CD4-positive, alpha-beta T cell treated with Interleukin-10 for 1 hour (primary cell): ENCODE measurements around the gene PPT2.
"Not testable (repeated sequence)": the region's sequence is repeated elsewhere in the genome, so short reads cannot be mapped to it uniquely, and the experiment has no call there.

ENCODE experiments used
- DNase-seq: peaks from one replicate; pipeline ENCODE4 v3.0.0-alpha.2; 2020

Gene PPT2

GRCh38 chr6:32177788-32178546, 24.0 kb downstream of the PPT2 start, which contains the start of gene RNF5:
Gene RNF5 (plus strand): TSS chr6:32178405. CDS start chr6:32178512, 107 bp downstream.
- peak; percentile 99 for DNase-seq

DNA sequence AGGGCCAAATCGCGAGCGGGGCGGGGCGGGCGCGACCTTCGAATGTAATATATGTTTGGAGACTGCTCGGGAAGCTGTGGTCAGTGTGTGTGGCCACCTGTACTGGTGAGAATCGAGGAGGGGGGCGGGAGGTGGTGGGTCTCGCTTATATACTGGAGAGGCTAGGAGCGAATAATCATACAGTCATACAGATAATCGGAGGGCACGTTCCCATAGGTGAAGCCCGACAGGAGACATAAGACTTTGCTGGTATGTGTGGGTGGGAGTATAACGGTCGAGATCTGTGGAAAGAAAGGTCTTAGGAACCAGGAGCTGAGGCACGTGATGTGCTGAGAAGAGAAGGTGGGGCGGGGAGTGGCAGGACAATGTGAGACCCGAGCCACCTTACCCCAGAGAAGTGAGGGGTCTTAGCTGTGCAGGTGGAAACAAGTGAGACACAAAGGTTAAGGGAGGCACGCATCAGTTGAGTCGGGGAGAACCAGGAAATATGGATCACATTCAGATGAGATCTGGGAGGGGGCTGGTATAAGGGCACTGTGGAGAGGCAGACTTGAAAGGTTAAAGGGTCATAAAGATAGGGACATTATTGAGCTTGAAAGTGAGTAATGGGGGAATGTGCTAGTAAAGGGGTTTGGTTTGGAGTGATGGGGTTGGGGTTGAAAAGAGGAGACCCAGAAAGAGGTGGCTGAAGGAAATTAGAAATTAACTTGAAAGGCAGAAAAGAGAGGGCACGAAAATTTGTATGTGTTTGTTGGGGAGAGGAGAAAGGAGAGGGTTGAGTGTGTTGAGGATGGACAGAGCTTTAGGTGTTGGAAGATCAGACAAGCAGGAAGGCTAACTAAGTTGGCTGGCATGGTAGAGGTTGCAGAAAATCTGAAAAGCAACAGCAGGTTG, 24.9 kb downstream of the PPT2 start:
- DNase-seq, result no peak

DNA sequence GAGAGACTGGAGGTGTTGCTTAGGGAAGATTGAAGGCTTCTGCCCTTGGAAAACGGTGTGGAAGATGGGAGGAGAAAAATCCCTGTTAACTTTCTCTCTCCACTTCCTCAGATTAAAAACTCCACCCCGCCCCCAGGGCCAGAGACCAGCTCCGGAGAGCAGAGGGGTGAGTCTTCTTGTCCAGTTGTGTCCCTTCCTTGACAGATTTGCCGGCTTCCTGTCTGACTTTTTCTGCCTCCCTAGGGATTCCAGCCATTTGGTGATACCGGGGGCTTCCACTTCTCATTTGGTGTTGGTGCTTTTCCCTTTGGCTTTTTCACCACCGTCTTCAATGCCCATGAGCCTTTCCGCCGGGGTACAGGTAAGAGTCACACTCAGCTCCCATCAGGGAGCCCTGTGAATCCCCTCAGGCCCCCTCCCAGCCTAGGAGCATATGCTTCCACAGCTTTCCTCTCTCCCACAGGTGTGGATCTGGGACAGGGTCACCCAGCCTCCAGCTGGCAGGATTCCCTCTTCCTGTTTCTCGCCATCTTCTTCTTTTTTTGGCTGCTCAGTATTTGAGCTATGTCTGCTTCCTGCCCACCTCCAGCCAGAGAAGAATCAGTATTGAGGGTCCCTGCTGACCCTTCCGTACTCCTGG, 25.9 kb downstream of the PPT2 start:
- DNase-seq, result no peak

DNA sequence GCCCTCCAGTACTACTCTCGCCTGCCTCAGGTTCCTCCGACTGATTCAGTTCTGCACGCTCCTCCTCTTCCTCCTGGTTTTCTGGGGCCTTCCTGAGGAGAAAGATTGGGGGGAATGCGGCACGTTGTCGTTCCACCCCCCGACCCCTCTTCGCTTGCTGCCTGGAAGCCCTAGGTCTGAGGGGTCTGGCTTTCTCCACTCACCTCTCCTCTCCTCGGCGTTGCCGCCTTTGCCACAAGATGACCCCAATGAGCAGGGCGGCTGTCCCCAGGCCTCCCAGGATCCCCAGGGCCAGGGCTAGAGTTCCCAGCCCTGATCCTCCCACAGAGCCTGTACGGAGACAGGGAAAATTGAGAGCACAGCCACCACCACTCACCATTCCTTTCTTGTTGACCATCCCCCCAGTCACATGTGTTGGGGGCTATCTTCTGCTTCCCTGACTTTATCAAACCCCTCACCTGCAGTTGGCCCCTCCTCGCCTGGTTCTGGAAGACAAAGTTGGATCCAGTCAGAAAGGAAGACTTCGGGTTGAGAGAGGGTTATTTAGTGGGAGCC, 27.3 kb downstream of the PPT2 start:
- DNase-seq, result no peak

- no peak for DNase-seq
Measured at GRCh38 chr6:32181915-32182529, 28.1 kb downstream of the PPT2 start.

DNA sequence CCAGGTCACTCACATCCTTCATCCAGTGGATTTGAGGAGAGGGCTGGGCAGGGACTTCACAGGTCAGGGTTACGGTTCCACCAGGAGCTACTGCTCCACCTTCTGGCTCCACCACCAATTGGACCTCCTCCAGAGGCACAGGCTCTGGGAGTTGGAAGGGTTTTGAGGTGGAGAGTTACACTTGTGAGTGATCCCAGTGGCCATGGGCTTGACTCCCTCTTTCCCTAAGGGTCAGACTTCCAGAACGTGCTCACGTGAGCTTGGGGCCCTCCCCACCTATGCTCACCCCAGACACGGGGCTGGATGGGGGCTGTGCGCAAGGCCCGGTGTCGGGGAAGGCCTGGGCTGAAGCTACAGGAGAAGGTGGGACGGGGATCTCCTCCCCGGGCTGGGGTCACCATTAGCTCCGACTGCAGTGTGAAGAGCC, 28.6 kb downstream of the PPT2 start:
- DNase-seq, result no peak

DNA sequence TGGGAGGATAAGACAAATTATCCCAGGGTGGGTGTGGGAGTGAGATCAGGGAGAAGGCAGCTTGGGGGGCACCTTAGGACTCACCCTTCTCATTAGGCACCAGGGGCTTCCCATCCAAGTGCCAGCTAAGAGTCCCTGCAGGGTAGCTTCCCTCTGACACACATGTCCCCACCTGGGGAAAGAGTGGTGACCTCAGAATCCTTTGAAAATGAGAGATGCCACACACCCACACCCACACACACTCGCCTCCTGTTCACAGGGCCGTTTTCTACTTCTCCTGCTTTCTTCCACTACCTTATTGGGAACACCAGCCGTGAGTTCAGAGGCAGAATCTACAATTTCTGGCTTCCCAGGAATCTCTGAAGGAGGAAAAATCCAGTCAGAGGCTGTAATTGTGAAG, 29.1 kb downstream of the PPT2 start:
- no peak for DNase-seq

GRCh38 chr6:32183483-32184083, 29.6 kb downstream of the PPT2 start:
- no peak for DNase-seq

DNA sequence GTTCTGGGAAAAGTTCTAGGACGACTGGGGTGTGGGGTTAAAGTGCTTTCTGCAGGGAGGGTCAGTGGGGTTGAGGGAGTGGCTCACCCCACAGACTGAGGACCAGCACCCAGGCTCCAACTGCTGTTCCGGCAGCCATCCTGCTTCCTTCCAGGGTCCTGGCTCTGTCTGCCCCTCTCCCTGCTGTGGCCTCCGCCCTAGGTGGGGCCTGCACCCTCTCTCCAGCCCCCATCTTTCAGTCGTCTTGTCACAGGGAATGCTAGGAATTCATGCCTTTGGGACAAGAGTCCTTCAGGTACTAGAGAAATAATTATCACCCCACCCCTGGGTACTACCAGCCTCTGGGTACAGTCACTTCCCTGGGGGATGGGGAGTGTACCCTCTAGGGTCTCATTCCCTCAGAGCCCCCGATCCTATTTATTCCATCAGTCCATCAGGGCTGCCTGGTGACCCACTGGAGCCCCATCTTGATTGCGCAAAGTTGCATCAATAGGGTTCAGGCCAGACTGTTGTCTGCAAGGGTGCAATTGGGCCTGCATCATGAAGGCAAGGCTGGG, 30.2 kb downstream of the PPT2 start, which contains the start of gene AGER:
Gene AGER, minus strand, starts transcription at position 170 of the 557 bp plus-strand sequence. Its CDS starts 31 bp downstream, at position 139.
- DNase-seq, result no peak

GRCh38 chr6:32185681-32186131, 31.8 kb downstream of the PPT2 start:
- peak; percentile 78 for DNase-seq

DNA sequence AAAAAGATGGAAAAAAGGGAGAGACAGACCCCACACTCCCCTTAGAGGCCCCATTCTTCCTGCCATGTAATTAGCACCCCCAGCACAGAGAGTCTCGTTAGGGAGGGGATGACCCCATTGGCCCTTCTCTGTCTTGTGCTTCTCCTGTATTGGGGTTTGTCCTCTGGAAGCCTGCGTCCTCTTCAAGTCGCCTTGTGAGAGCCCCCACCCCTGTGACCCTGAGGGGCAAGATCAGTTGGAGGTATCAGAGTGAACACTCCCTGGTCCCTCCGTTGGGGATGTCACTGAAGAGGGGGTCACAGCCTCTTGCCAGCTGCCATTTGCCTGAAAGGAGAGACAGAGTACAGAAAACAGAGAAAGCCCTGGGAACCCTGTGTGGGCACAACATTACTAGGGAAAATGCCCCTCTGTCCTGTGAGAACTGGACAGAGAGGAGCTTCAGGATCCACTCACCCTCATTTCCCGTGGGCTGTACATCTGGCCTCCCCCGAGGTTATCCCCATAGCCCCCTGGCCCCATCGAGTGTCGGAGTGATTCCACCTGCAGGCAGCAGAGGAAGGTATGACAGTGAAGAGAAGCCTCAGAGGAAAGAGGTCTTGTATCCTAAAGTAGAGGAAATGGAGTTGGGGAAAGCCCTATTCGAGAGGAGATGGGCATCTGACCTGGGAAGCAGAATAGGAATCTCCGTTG, 32.4 kb downstream of the PPT2 start:
- not testable (repeated sequence) for DNase-seq

DNA sequence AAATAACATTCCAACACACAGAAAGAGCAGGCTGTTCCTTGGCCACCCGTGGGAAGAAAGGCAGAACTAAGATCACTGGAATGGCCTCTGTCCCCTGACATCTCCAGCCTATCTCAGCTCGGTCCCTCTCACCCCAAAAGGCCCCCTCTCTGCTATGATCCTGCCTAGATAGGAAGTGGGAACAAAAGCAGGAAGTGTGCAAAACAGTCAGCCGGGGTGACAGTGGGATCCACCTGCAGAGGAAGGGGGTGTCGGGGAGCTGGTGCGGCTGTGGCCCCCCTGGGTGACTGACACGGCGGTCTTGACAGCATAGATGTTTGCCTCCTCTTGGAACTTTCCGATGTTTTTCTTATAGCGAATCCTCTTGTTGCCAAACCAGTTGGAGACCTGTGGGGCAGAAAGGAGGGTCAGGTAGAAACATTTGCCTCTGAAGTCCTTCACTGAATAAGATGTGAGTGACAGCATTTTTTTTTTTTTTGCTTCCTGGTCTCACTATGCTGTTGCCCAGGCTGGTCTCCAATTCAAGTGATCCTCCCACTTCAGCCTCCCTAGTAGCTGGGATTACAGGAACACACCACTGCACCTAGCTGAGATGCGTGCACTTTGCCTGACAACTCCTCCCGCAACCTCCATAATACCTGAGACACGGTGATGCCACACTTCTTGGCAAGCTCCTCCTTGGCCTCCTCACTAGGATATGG, 33.2 kb downstream of the PPT2 start:
- no peak for DNase-seq

GRCh38 chr6:32187725-32188380, 33.9 kb downstream of the PPT2 start:
- DNase-seq, result not testable (repeated sequence)

DNA sequence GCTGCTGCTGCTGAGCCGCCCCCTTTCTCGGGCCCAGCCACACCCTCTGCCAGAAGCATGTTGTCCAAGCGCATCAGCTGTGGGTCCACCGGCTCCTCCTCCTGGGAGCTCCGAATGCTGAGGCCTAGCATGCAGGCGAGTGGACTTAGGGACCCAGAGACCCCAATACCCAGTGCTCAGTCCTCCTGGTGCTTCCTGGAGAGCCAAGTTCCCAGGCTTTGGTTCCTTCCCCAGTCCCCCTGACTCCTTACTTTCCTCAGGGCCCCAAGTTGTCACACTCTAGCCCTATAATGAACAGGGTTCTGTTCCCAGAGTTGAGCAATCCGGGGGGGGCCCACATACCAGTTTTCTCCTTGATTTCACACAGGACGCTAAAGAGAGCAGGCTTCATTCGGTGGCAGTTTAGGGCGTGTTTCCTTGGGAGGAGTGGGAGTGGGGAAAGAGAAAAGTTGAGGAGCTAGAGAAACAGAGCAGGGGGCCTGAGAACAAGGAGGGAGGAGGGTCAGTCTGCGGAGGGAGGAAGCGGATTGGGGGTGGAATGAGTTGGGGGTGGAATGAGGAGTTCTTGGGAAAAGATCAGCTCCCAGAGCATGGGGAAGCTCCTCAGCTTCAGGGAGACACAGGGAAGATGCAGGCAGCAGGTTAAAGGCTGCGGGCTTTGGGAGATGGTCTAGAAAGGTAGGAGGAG, 34.6 kb downstream of the PPT2 start:
- no peak for DNase-seq

GRCh38 chr6:32189069-32189741, 35.3 kb downstream of the PPT2 start:
- no peak for DNase-seq

- no peak for DNase-seq
Measured at GRCh38 chr6:32189742-32190053, 35.8 kb downstream of the PPT2 start.

GRCh38 chr6:32190054-32190851, 36.3 kb downstream of the PPT2 start, which contains the start of gene PBX2:
Gene PBX2 (minus strand): TSS chr6:32190202. CDS start chr6:32189915, 287 bp downstream.
- peak; percentile 92 for DNase-seq
